HepG2 (cell line): Measurements from ENCODE around the gene EPS8. TPM values are rescaled to one million over a fixed set of nuclear protein-coding genes. Genes with fewer than 3 reads are reported as not detected.

Experiments used
- ERF ChIP-seq: IDR thresholded peaks from 2 replicates; pipeline ENCODE4 v1.6.1; 2018; ENCODE audit warnings: missing biosample characterization, missing genetic modification reagents
- FOXA3 ChIP-seq: IDR thresholded peaks from 2 replicates; pipeline ENCODE4 v1.6.1; 2016; ENCODE audit warnings: missing genetic modification reagents, missing compliant biosample characterization
- FOXP4 ChIP-seq: sonication (generic); formaldehyde crosslinking; IDR thresholded peaks from 2 replicates; pipeline ENCODE4 v1.4.0; 2020; ENCODE audit warnings: missing genetic modification reagents
- HMG20B ChIP-seq: conservative IDR thresholded peaks from 2 replicates; pipeline ENCODE4 v1.6.1; 2016; ENCODE audit warnings: missing genetic modification reagents, missing compliant biosample characterization
- IKZF5 ChIP-seq: IDR thresholded peaks from 2 replicates; pipeline ENCODE4 v1.6.1; 2018; ENCODE audit warnings: missing genetic modification reagents, mild to moderate bottlenecking, missing compliant biosample characterization
- KLF13 ChIP-seq: sonication (generic); formaldehyde crosslinking; IDR thresholded peaks from 2 replicates; pipeline ENCODE4 v1.4.0; 2020; ENCODE audit warnings: mild to moderate bottlenecking, missing genetic modification reagents
- MIXL1 ChIP-seq: IDR thresholded peaks from 2 replicates; pipeline ENCODE4 v1.6.1; 2016
- MNT ChIP-seq: fragments of 450-650 bp; IDR thresholded peaks from 2 replicates; pipeline ENCODE4 v1.6.1; 2016
- NONO ChIP-seq, 2 experiments: fragments of 450-650 bp in 1 of 2; sonication (generic) in 1 of 2; formaldehyde crosslinking in 1 of 2; IDR thresholded peaks in 1 of 2; conservative IDR thresholded peaks in 1 of 2; 2 replicates each; pipeline versions ENCODE4 v1.6.1 to v1.8.0; 2017 to 2022; ENCODE audit warnings: mild to moderate bottlenecking in 1 of 2, missing genetic modification reagents in 1 of 2, moderate library complexity in 1 of 2
- REPIN1 ChIP-seq: sonication (generic); formaldehyde crosslinking; IDR thresholded peaks from 2 replicates; pipeline ENCODE4 v1.8.0; 2022; ENCODE audit warnings: missing genetic modification reagents, low read depth, mild to moderate bottlenecking, borderline replicate concordance
- SOX13 ChIP-seq, 3 experiments: fragments of 450-650 bp in 1 of 3; sonication (generic) in 1 of 3; formaldehyde crosslinking in 1 of 3; IDR thresholded peaks in 2 of 3; conservative IDR thresholded peaks in 1 of 3; 2 replicates each; pipeline versions ENCODE4 v1.5.0 to v1.6.1; 2016 to 2020; ENCODE audit warnings: antibody characterized with exemption in 1 of 3, mild to moderate bottlenecking in 1 of 3, missing compliant biosample characterization in 1 of 3, missing genetic modification reagents in 1 of 3, moderate library complexity in 1 of 3
- YEATS2 ChIP-seq: sonication (generic); formaldehyde crosslinking; IDR thresholded peaks from 2 replicates; pipeline ENCODE4 v1.4.0; 2020; ENCODE audit warnings: missing genetic modification reagents, borderline replicate concordance
- ZNF12 ChIP-seq: sonication (generic); formaldehyde crosslinking; IDR thresholded peaks from 2 replicates; pipeline ENCODE4 v1.5.0; 2020; ENCODE audit warnings: missing genetic modification reagents
- ZNF205 ChIP-seq: IDR thresholded peaks from 2 replicates; pipeline ENCODE4 v1.6.1; 2018; ENCODE audit warnings: missing biosample characterization, missing genetic modification reagents
- ZNF276 ChIP-seq: sonication (generic); formaldehyde crosslinking; IDR thresholded peaks from 2 replicates; pipeline ENCODE4 v1.4.0; 2020; ENCODE audit warnings: mild to moderate bottlenecking, low read depth, missing genetic modification reagents
- ZNF382 ChIP-seq: sonication (generic); formaldehyde crosslinking; IDR thresholded peaks from 2 replicates; pipeline ENCODE4 v1.5.0; 2020; ENCODE audit warnings: missing genetic modification reagents, mild to moderate bottlenecking, borderline replicate concordance
- ZNF790 ChIP-seq: sonication (generic); formaldehyde crosslinking; IDR thresholded peaks from 2 replicates; pipeline ENCODE4 v1.8.0; 2022; ENCODE audit warnings: missing genetic modification reagents, mild to moderate bottlenecking, borderline replicate concordance
- ZNF800 ChIP-seq: sonication (generic); formaldehyde crosslinking; IDR thresholded peaks from 2 replicates; pipeline ENCODE4 v1.4.0; 2020; ENCODE audit warnings: missing genetic modification reagents
- polyA plus RNA-seq, 8 experiments: library from polyadenylated mRNA; depleted of rRNA in 3 of 8; stranded (reverse) in 7 of 8; unstranded in 1 of 8; fragments of >200 nt; fragmentation: Illumina TruSeq in 4 of 8; extraction: Trizol in 4 of 8; gene quantifications; 2 replicates each; pipeline versions ENCODE4 v1.2.1 to v1.2.3, GENCODE V29; 2011 to 2016; ENCODE audit warnings: low read depth in 4 of 8, missing spikeins in 1 of 8, mixed read lengths in 1 of 8; ENCODE audit not compliant: insufficient read depth in 1 of 8
- total RNA-seq, 5 experiments: library from RNA; depleted of rRNA; stranded (reverse); fragments of >200 nt; fragmentation: Illumina TruSeq; extraction: Trizol; gene quantifications; 2 replicates each; pipeline ENCODE4 v1.2.3, GENCODE V29; 2016; ENCODE audit warnings: low read depth in 1 of 5

The EPS8 gene
- total and polyA plus RNA-seq, 2 of the 13 experiments (the other 11 are each of a cell fraction or from before 2014, with no cell fraction given), result 37.1 to 43.4 TPM

- TF ChIP-seq SOX13 (IDR thresholded peaks at IDR 0.05) (0 out of 2 replicates have a peak, but pooled peaks have one; percentile 21), SOX13 (CRISPR knock-in tag; conservative IDR thresholded peaks at IDR 0.05 in 1 of 2, IDR thresholded peaks at IDR 0.05 in 1 of 2) (peak in 1 of 2 experiments; percentile 84; a peak in 2 of 4 replicates), ZNF800 (no peak), ZNF12 (CRISPR knock-in tag) (peak; percentile 27; the same call in 1 of the 2 replicates), YEATS2 (no peak), MIXL1 (CRISPR knock-in tag) (peak; percentile 38), MNT (no peak), FOXP4 (peak; percentile 74), IKZF5 (peak; percentile 81), NONO (IDR thresholded peaks at IDR 0.05) (no peak), NONO (CRISPR knock-in tag; conservative IDR thresholded peaks at IDR 0.05) (0 out of 2 replicates have a peak, but pooled peaks have one; percentile 34), ZNF276 (CRISPR knock-in tag) (no peak), FOXA3 (CRISPR knock-in tag) (peak; percentile 67), REPIN1 (CRISPR knock-in tag) (peak; percentile 35; the same call in 1 of the 2 replicates), KLF13 (CRISPR knock-in tag) (no peak), ZNF790 (CRISPR knock-in tag) (no peak), HMG20B (CRISPR knock-in tag) (0 out of 2 replicates have a peak, but pooled peaks have one; percentile 44), ZNF382 (CRISPR knock-in tag) (no peak), ZNF205 (CRISPR knock-in tag) (no peak), ERF (CRISPR knock-in tag) (peak; percentile 54; the same call in 1 of the 2 replicates)
These were observed 160.1 kb downstream of the EPS8 start (continued) for GRCh38 chr12:15629108-15629507.
